ENCODE data around the gene GRIA3.
"Not testable (repeated sequence)": the region's sequence is repeated elsewhere in the genome, so short reads cannot be mapped to it uniquely, and the experiment has no call there.

The GRIA3 gene

GRCh38 chrX:123358457-123358856 is 174.4 kb downstream of the GRIA3 start:
- no peak for DNase-seq

GRCh38 chrX:123361371-123361770 is 177.3 kb downstream of the GRIA3 start:
- no peak for DNase-seq

- not testable (repeated sequence) for DNase-seq
These were observed 202.1 kb downstream of the GRIA3 start for GRCh38 chrX:123386196-123386595.

- DNase-seq, result no peak
These were observed 208.8 kb downstream of the GRIA3 start for GRCh38 chrX:123392921-123393320.

- DNase-seq, result no peak
These were observed 215.6 kb downstream of the GRIA3 start for GRCh38 chrX:123399709-123400108.

GRCh38 chrX:123405231-123405630 is 221.2 kb downstream of the GRIA3 start:
- DNase-seq, result no peak

GRCh38 chrX:123408821-123409737 is 225.0 kb downstream of the GRIA3 start:
- no peak for DNase-seq

- no peak for DNase-seq
These were observed 238.8 kb downstream of the GRIA3 start for GRCh38 chrX:123422875-123423274.

- peak in 1 of 2 donors; percentile 0 for DNase-seq
These were observed 240.5 kb downstream of the GRIA3 start for GRCh38 chrX:123424546-123424945.

GRCh38 chrX:123425471-123425870 is 241.4 kb downstream of the GRIA3 start:
- DNase-seq, result no peak

GRCh38 chrX:123425904-123426303 is 241.8 kb downstream of the GRIA3 start:
- DNase-seq, result no peak

- DNase-seq, result no peak
These were observed 248.5 kb downstream of the GRIA3 start for GRCh38 chrX:123432361-123433150.

GRCh38 chrX:123436512-123437136 is 252.5 kb downstream of the GRIA3 start:
- DNase-seq, result no peak

- DNase-seq, result not testable (repeated sequence)
These were observed 255.8 kb downstream of the GRIA3 start for GRCh38 chrX:123439926-123440325.

- no peak for DNase-seq
These were observed 258.7 kb downstream of the GRIA3 start for GRCh38 chrX:123442764-123443163.

GRCh38 chrX:123447506-123447905 is 263.4 kb downstream of the GRIA3 start:
- DNase-seq, result no peak

- no peak for DNase-seq
These were observed 265.3 kb downstream of the GRIA3 start for GRCh38 chrX:123449335-123449734.

GRCh38 chrX:123450222-123450621 is 266.1 kb downstream of the GRIA3 start:
- DNase-seq, result no peak

GRCh38 chrX:123454712-123455431 is 270.8 kb downstream of the GRIA3 start:
- no peak for DNase-seq

GRCh38 chrX:123455693-123456092 is 271.6 kb downstream of the GRIA3 start:
- DNase-seq, result no peak

- no peak for DNase-seq
These were observed 280.6 kb downstream of the GRIA3 start for GRCh38 chrX:123464709-123465108.

GRCh38 chrX:123468481-123468880 is 284.4 kb downstream of the GRIA3 start:
- DNase-seq, result no peak

All from inflammatory macrophage treated with lipopolysaccharide for 1 hour (primary cell).